NCI-H524 treated with DMSO at 0.1 percent for 48 hours (cell line): ENCODE measurements around the gene SLC29A1.

Experiments used
- DNase-seq: peaks from one replicate; lab custom pipeline; 2025; lab: John Stamatoyannopoulos, UW

SLC29A1 gene

DNA sequence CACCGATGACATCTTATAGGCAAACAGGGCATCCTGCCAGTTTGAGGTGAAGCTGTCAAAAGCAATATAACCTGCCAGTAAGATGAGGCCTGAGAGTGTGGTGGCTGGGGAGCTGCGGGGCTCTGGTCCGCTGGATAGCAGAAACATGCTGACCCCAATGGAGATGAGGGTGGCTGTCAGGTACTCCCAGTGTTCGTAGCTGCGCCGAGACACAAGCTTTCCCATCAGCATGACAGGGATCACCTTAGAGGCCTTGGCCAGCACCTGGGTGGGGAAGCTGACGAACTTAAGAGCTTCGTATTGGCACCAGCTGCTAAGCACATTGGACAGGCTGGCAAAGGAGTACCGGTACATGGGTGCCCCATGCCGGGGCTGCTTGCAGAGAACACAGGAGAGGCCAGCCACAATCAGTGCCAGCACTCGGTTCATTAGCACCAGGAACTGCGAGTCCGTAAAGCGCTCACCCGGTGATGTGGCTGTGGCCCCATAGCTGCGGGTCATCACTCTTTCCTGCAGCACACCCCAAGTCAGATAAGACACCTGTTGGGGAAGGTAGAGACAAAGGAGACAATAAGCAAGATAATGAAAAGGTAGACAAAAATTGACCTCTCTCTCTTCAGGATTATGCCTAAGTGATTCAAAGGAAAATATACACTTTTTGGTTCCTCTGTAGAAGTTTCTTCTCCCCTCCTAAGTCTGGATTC, 31.9 kb downstream of the SLC29A1 start:
- no peak for DNase-seq

DNA sequence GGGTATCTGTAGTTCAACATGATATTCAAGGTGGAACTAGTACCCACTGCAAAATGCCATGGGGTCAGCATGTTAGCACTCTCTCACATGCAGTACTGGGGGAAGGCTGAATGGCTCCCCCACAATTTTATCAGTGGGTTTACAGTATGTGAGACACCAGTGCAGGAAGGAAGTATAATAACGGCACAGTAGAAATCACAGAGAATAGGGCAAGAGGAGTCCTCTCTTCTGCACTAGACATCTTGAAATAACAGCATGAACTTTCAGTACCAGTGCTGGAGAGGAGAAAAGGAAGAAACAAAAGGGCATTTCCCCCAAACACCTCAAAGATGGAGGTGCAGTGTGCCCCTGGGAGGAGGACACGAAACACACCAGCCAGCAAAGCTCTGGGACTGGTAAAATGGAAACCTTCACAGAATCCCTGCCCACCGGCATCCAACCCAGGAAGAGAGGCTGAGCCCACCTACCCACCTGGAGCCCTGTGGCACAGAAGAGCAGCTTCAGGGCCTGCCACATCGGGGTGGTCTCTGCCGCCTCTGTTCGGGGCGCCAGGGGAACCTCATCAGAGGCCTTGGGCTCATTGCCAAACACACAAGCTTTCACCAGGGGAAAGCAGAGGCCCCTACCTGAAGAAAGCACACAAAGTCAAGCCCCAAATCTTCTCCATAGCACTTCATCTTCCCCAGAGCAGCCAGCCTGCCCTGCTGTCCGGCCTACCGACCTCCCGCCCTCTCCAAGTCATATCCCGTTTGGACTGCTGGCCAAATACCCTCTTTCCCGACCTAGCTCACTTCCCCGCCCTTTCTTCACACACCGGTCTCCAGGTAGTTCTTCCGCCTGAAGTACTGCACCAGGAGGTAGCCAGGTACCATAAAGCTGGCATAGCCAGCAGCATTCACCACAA, 32.7 kb downstream of the SLC29A1 start:
- no peak for DNase-seq

GRCh38 chr6:44256775-44257024, 33.3 kb downstream of the SLC29A1 start:
- DNase-seq: no peak

DNA sequence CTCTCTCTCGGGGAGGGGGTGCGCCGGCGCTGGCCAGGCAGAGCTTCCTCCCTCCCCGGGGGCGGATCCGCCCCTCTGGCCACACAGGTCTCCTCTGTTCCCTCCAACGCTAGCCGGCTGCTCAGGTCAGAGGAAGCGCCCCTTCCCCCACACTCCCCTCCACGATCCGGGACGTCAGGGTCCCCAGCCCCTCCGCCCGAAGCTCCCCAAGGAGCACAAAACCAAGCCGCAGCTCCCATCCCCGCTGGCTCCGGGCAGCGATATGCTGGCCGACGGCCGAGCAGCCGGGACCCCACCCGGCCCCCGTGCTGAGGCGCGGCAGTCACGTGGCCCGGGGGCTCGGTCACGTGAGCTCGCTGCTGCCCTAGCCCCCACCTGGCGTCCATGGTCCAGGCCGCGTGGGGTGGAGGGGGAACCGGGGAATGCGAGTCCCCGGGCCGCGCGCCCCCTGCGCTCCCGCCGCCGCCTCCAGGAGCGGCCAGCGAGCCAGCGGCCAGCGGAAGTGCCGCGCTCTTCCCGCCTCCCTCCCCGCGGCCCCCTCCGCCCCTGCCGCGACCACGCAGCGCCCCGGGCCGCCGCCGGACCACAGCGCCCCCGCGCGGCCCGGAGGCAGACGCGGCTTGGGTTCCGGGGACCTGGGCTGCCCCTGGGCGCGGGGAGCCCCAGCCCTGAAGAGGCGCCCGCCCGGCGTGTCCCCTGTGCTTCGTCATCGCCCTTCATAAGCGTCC, 33.8 kb downstream of the SLC29A1 start, which contains the start of gene SLC35B2:
SLC35B2 (minus strand) TSS at position 504 of the 728 bp plus-strand sequence; CDS start at position 386, 118 bp downstream.
- no peak for DNase-seq

- DNase-seq: no peak
Measured at GRCh38 chr6:44257753-44258324, 34.4 kb downstream of the SLC29A1 start.

DNA sequence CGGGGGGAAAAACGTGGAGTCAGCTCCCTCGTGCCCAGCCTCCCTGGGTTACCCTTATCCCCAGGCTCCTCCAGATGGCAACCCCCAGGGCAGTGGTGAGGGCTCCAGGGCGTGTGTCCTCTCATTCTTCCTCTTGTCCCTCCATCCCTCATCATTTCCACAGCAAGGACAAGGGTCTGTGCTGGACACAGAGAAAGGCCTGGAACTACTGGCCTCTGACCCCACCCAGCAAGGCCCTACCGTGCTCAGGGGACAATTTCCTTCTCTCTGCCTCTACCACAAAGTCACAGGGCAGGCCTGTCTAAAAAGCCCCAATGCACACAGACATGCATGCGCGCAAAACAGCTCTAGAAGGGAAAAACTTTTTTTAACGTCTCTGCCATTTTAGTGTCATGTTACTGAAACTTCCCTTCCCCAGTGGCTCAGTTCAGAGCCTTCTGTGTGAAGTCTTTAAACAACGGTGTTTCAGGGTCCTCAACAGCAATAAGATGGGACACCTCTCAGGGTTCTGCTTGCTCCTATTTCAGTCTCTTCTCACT, 35.0 kb downstream of the SLC29A1 start:
- no peak for DNase-seq

DNA sequence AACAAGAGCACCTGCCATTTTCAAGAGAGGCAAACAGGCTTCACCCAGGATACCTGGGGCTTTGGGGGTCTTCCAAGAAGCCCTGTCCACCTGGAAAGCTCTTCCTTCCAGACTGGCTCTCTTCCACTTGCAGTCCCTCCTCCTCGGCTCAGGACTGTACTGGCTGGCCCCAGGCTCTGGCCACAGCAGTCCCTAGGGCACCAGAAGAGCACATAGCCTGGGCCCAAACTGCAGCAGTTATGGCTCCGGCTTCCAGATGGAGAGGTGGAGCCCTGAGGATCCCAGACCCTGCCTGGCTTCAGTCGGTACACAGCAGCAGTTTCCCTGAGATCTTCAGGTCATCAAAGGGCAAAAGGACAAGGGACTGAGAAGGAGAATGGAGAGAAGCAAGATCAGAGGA, 35.5 kb downstream of the SLC29A1 start:
- no peak for DNase-seq

GRCh38 chr6:44260011-44260410, 36.6 kb downstream of the SLC29A1 start:
- DNase-seq: no peak

- DNase-seq: no peak
Measured at GRCh38 chr6:44260451-44261297, 37.3 kb downstream of the SLC29A1 start.

- DNase-seq: no peak
Measured at GRCh38 chr6:44261581-44261980, 38.2 kb downstream of the SLC29A1 start.

GRCh38 chr6:44262467-44263353, 39.3 kb downstream of the SLC29A1 start:
- DNase-seq: no peak

GRCh38 chr6:44263354-44264100, 40.1 kb downstream of the SLC29A1 start:
- no peak for DNase-seq

DNA sequence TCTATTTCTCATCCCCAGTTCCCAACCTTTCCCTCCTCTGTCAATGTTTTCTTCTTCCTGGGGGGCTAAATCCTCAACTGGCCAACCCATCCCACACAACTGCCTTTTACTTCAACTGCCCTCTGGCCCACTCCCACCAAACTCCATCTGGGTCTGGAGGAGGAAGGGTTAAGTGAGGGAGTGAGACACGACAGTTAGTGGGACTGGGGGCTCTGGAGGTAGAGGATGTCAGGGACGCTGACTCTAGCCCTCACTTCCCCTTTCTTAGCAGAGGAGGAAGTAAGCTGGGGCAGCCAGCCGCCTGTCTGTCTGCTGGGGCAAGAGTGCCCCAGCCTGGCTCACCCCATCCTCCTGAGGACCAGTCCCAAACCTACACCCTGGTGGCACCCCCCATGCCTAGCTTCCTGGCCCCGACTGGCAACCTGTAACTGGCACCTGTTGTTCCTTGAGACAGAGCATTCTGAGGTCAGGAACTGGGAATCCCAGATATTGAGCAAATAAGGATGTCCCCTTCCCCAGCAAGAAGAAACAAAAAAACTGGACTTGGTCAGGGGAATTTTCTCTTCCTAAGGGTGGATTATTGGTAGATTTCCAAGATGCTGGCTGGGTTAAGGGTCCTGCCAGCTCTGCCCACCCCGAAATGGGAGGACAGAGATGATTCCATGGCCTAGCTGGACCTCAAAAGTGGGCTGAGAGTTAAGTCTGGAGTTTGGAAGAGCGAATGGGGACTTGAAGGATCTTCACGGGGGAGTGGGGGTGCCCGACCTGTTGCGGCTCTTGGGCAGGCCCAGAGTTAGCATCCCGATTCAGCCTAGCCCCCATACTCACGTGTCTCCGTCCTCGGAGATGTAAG, 41.0 kb downstream of the SLC29A1 start:
- DNase-seq: no peak

GRCh38 chr6:44265007-44265721, 41.8 kb downstream of the SLC29A1 start, which contains the start of gene NFKBIE:
TSS of gene NFKBIE (minus strand) at chr6:44265551. CDS start at chr6:44265346, 205 bp downstream.
- DNase-seq: no peak

DNA sequence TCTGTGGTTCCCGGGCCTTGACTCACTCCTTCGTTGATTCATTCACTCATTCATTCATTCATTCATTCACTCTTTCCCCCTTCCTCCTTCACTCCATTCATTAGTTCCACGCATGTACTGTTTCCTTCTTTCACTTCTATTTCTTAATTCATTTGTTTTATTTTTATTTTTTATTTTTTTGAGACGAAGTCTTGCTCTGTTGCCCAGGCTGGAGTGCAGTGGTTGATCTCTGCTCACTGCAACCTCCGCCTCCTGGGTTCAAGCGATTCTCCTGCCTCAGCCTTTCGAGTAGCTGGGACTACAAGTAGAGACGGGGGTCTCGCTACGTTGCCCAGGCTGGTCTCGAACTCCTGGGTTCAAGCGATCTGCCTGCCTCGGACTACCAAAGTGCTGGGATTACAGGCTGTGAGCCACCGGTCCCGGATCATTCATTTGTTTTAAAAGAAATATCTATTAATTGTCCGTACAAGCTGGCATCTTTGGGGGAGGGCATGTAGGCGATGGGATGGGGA, 42.4 kb downstream of the SLC29A1 start:
- no peak for DNase-seq

- DNase-seq: no peak
Measured at GRCh38 chr6:44266347-44266746, 43.0 kb downstream of the SLC29A1 start.

DNA sequence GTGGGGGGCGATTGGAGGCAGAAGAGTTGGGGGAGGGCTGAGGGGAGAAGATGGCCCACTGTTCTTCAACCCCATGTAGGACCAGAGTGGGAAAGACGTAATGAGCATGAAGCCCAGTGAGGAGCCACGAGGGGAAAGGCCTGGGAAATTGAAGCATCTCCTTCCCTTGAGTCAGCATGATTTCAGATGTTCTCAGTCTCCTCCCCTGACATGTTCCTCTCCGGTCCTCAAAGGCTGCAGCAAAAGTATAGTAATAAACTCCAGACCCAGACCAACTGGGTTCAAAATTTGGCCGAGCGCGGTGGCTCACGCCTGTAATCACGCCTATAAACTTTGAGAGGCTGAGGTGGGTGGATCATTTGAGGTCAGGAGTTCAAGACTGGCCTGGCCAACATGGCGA, 43.9 kb downstream of the SLC29A1 start:
- no peak for DNase-seq
